RPMI7951 (cell line): ENCODE measurements around the gene YES1. TPM values are rescaled to one million over a fixed set of nuclear protein-coding genes. Genes with fewer than 3 reads are reported as not detected.
A peak's percentile ranks its signal among the peaks of the same experiment; 100 is the strongest.
"Not testable (repeated sequence)": the region's sequence is repeated elsewhere in the genome, so short reads cannot be mapped to it uniquely, and the experiment has no call there.

Source experiments
- DNase-seq: peaks from one replicate; pipeline ENCODE4 v3.0.0-alpha.2; 2012; ENCODE audit warnings: low read depth
- total RNA-seq: library from RNA; depleted of rRNA; stranded (reverse); fragments of >200 nt; shearing (Covaris generic); gene quantifications from 2 replicates; pipeline ENCODE4 v1.2.3, GENCODE V29; 2014

Gene YES1
- total RNA-seq, 1 experiment from 2014 or later: 69.1 TPM

- no peak for DNase-seq
These were observed 12.1 kb upstream of the YES1 start for GRCh38 chr18:824179-824578.

- no peak for DNase-seq
These were observed 8.6 kb upstream of the YES1 start for GRCh38 chr18:820591-821165.

GRCh38 chr18:816869-817268 lies 4.8 kb upstream of the YES1 start:
- DNase-seq: no peak

- DNase-seq: no peak
These were observed 4.1 kb upstream of the YES1 start for GRCh38 chr18:816088-816653.

GRCh38 chr18:815353-815752 lies 3.3 kb upstream of the YES1 start:
- DNase-seq: no peak

GRCh38 chr18:814300-815084 lies 2.5 kb upstream of the YES1 start:
- no peak for DNase-seq

- DNase-seq: no peak
These were observed 1.4 kb upstream of the YES1 start for GRCh38 chr18:813172-814071.

GRCh38 chr18:812376-813171 lies 532 bp upstream of the YES1 start:
- DNase-seq: peak; percentile 86

GRCh38 chr18:811182-811891 lies 705 bp downstream of the YES1 start:
- DNase-seq: peak; percentile 37

GRCh38 chr18:809985-810642 lies 1.9 kb downstream of the YES1 start:
- no peak for DNase-seq

- not testable (repeated sequence) for DNase-seq
These were observed 2.8 kb downstream of the YES1 start for GRCh38 chr18:809228-809627.

GRCh38 chr18:808502-808901 lies 3.5 kb downstream of the YES1 start:
- DNase-seq: no peak

GRCh38 chr18:808086-808485 lies 4.0 kb downstream of the YES1 start:
- no peak for DNase-seq

- no peak for DNase-seq
These were observed 6.3 kb downstream of the YES1 start for GRCh38 chr18:805755-806110.

- no peak for DNase-seq
These were observed 6.9 kb downstream of the YES1 start for GRCh38 chr18:805008-805754.

- no peak for DNase-seq
These were observed 10.9 kb downstream of the YES1 start for GRCh38 chr18:801137-801536.

- DNase-seq: no peak
These were observed 12.1 kb downstream of the YES1 start for GRCh38 chr18:799943-800342.

- not testable (repeated sequence) for DNase-seq
These were observed 16.7 kb downstream of the YES1 start for GRCh38 chr18:795383-795782.

GRCh38 chr18:789397-789796 lies 22.6 kb downstream of the YES1 start:
- DNase-seq: no peak

GRCh38 chr18:785242-785641 lies 26.8 kb downstream of the YES1 start:
- DNase-seq: no peak
